Glutamatergic neuron (in vitro differentiated cells): Measurements from ENCODE around the gene UNC13C. TPM values are rescaled to one million over a fixed set of nuclear protein-coding genes. Genes with fewer than 3 reads are reported as not detected.

Experiments used
- DNase-seq: peaks from one replicate; pipeline ENCODE4 v3.0.0; 2022
- H3K27ac Mint-ChIP-seq: one replicate; pipeline ENCODE4 v1.8.0; 2020; ENCODE audit warnings: mild to moderate bottlenecking, mixed read lengths, inconsistent platforms; ENCODE audit not compliant: unreplicated experiment
- H3K27me3 Mint-ChIP-seq: one replicate; pipeline ENCODE4 v1.8.0; 2020; ENCODE audit warnings: mild to moderate bottlenecking, moderate library complexity, mixed read lengths, inconsistent platforms; ENCODE audit not compliant: unreplicated experiment
- H3K36me3 Mint-ChIP-seq: one replicate; pipeline ENCODE4 v1.8.0; 2020; ENCODE audit warnings: mild to moderate bottlenecking, mixed read lengths, inconsistent platforms; ENCODE audit not compliant: unreplicated experiment
- H3K4me1 Mint-ChIP-seq: one replicate; pipeline ENCODE4 v1.8.0; 2020; ENCODE audit warnings: mild to moderate bottlenecking, low read depth, mixed read lengths, inconsistent platforms; ENCODE audit not compliant: unreplicated experiment
- H3K4me3 Mint-ChIP-seq: one replicate; pipeline ENCODE4 v1.8.0; 2020; ENCODE audit warnings: mild to moderate bottlenecking, mixed read lengths, inconsistent platforms; ENCODE audit not compliant: unreplicated experiment
- H3K9me3 Mint-ChIP-seq: one replicate; pipeline ENCODE4 v1.8.0; 2020; ENCODE audit warnings: mild to moderate bottlenecking, moderate library complexity, mixed read lengths, inconsistent platforms; ENCODE audit not compliant: unreplicated experiment
- CTCF ChIP-seq: fragments of 200-600 bp; sonication (generic); IDR thresholded peaks from one replicate; pipeline ENCODE4 v1.5.0; 2021; ENCODE audit not compliant: partially characterized antibody, unreplicated experiment
- total RNA-seq: library from RNA; stranded (reverse); fragmentation: NEBNext Ultra II Directional; extraction: Animal tissue kit (Norgen Biotek cat#: 25700); gene quantifications from one replicate; pipeline ENCODE4 v1.2.1, GENCODE V29; 2021; ENCODE audit not compliant: unreplicated experiment

UNC13C gene
- total RNA-seq, 1 donor from 2014 or later: 0.49 TPM

- Mint-ChIP-seq H3K9me3 (no peaks in the 10 kb centered on the region), H3K27me3 (no peaks in the 10 kb centered on the region), H3K4me1 (no peaks in the 10 kb centered on the region), H3K36me3 (no peaks in the 10 kb centered on the region), H3K4me3 (no peak overlapping the region), H3K27ac (no peak overlapping the region)
- no peak for DNase-seq
- no peak for TF ChIP-seq CTCF
Measured at GRCh38 chr15:54506977-54507524, 528.8 kb downstream of the UNC13C start.

GRCh38 chr15:54514601-54515000, 536.4 kb downstream of the UNC13C start:
- Mint-ChIP-seq H3K4me1 (no peaks in the 10 kb centered on the region), H3K27ac (no peak overlapping the region), H3K27me3 (no peaks in the 10 kb centered on the region), H3K36me3 (no peaks in the 10 kb centered on the region), H3K9me3 (no peaks in the 10 kb centered on the region), H3K4me3 (no peak overlapping the region)
- TF ChIP-seq CTCF: no peak
- DNase-seq: no peak

GRCh38 chr15:54515664-54516582, 537.7 kb downstream of the UNC13C start:
- no peaks in the 10 kb centered on the region for H3K9me3 Mint-ChIP-seq
- no peak overlapping the region for H3K27ac Mint-ChIP-seq
- no peak overlapping the region for H3K4me3 Mint-ChIP-seq
- H3K4me1 Mint-ChIP-seq: no peaks in the 10 kb centered on the region
- H3K36me3 Mint-ChIP-seq: no peaks in the 10 kb centered on the region
- no peak for TF ChIP-seq CTCF
- no peak for DNase-seq
- no peaks in the 10 kb centered on the region for H3K27me3 Mint-ChIP-seq

GRCh38 chr15:54517366-54517765, 539.1 kb downstream of the UNC13C start:
- no peak for DNase-seq
- Mint-ChIP-seq H3K36me3 (no peaks in the 10 kb centered on the region), H3K27me3 (no peaks in the 10 kb centered on the region), H3K4me1 (no peaks in the 10 kb centered on the region), H3K27ac (no peak overlapping the region), H3K9me3 (no peaks in the 10 kb centered on the region), H3K4me3 (no peak overlapping the region)
- no peak for TF ChIP-seq CTCF
